Suppressor macrophage treated with lipopolysaccharide for 4 hours (primary cell): Measurements from ENCODE around the gene PRKD1.

Source experiments
- DNase-seq: peaks from one replicate; pipeline ENCODE4 v3.0.0-alpha.2; 2020

The PRKD1 gene

GRCh38 chr14:29584992-29585391, 342.7 kb downstream of the PRKD1 start:
- no peak for DNase-seq

DNA sequence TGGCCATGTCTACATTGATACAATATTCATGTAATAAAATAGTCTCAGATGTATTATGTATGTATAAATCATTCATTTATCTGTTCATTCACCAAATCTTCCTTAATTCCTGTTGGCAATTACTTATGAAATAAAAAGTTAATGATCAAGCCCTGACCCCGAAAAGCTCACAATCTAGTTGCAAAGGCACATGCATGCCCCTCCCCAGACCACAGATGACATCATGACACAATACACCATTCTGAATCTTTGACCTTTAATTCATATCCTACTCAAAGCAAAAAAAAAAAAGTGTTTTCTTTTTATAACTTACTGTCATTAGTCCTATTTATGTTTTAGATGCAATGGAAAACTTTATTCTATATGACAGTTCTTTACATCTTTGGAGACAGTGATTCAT, 346.9 kb downstream of the PRKD1 start:
- no peak for DNase-seq

DNA sequence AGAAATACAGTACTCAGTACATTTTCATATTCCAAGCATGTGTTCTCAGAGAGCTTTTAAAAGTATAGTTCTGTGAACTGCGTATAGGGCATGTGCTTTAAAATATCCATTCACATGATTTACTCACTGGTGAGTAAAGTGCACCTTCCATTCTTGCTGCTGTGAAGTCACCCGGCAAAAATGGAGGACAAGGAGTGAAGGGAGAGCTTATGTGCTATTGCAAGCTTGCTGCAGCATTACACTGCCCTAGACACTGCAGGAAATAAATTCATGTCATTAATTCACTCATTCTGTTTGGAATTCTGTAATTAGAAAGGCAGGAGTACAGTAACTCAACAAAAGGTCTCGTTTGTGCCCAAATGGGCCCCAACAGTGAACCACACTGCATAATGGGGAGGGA, 347.8 kb downstream of the PRKD1 start:
- DNase-seq = no peak

DNA sequence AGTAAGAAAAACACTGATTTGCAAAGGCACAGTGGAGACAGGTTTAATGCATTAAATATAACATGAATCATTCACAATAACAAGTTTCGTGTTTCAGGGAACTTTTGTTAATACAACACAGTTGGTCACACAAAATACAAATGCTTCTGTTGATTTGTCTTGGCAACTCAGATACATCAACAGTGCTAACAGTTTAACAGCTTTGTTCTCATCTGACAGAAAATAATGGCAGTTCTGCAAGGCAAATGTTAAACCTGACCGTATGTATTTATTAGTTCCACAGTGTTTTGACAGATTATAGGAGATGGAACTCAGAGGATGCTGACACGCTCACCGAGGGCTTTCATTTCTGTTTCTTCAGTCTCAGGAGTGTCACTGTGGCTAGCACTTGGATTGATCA, 350.7 kb downstream of the PRKD1 start:
- DNase-seq = no peak

DNA sequence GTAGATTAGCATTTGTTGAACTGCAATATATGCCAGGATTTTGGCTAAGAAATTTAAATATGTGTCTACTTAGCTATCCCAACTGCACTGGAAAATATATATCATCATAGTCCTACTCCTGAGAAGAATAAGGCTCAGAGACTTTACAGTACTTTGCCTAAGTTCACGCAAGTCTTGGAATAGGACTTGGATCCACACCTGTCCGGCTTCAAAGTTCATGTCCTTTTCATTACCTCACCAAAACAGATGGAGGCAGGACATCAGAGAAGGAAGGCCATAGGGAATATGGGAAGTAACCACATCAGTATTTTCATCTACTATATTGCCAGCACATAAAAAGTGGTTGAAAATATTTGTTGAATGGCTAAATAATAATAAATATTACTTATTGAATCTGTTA, 358.5 kb downstream of the PRKD1 start:
- DNase-seq = no peak

DNA sequence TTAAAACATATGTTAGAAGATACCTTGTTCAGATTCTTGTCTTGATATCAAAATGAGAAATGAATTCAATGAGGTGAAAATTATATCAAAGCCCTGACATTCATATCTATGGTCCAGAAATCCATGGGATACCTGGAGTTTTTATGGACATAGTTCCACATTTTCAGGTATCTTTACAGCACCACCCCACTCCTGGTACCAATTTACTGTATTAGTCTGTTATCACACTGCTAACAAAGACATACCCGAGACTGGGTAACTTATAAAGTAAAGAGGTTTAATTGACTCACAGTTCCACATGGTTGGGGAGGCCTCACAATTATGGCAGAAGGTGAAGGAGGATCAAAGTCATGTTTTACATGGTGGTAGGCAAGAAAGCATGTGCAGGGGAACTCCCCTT, 361.5 kb downstream of the PRKD1 start:
- no peak for DNase-seq

DNA sequence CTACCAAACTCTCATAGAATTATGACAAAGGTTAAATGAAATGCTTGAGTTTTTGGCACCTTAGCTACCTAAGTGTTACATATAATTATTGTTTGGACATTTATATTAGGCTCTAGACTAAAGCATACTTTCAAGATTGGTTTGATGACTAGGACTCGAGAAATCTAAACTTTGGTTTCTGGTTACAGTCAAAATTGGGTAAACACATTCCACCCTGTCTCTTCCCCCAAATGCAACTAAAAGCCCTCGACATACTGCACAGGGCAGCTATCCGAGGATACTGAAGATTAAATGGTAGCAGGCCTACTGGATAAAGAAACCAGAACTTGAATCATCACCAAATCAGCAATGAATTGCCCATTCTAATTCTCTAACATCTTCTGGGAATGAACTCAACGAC, 369.1 kb downstream of the PRKD1 start:
- no peak for DNase-seq

DNA sequence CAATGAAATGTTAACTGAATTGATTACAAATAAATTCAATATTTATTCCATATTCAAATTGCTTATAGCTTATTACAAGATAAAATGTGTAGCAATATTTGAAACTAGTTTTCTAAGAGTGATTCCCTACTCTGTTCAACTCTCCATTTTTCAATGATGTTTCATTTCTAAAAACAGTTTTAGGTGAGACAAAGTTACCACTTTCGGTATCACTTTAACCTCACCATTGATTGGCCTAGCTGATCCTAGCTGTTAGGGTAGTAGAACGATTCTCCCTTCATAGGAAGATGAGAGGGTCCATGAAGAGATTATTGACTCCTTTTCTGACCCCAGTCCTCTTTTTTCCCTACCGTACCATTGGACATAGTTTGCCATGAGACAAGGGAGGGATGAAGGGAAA, 373.3 kb downstream of the PRKD1 start:
- DNase-seq = no peak

DNA sequence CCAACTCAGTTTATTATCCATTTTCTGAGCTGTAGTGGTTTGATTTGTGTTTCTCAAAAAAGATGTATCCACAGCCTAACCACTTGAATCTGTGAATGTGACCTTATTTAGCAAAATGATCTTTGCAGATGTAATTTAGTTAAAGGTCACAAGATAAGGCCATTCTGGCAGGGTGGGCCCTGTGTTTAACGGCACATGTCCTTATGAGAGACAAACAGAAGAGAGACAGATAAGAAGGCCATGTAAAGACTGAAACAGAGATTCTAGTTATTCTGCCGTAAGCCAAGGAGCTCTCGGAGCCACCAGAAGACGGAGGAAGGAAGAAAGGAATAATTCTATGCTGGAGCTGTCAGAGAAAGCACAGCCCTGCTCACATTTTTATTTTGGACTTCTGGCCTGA, 374.2 kb downstream of the PRKD1 start:
- DNase-seq = no peak

DNA sequence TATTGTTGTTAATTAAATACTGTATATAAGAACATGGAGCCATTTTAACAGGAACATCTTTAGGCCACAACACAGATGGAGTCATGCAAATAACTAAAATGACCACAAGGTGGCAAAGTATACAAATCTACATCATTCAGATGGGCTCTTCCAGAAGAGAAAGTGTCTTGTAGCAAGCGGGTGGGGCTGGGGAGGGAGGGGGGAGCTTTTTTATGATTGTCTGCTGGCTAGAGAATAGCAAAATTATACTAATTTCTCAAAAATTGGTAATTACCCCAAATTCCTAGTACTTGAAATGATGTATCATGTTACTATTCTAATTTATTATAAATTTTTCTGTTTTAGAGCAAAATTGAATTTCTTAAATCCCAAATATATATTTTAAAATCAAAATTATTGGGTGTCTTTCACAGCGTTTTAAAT, 378.7 kb downstream of the PRKD1 start:
- DNase-seq = peak; percentile 52

DNA sequence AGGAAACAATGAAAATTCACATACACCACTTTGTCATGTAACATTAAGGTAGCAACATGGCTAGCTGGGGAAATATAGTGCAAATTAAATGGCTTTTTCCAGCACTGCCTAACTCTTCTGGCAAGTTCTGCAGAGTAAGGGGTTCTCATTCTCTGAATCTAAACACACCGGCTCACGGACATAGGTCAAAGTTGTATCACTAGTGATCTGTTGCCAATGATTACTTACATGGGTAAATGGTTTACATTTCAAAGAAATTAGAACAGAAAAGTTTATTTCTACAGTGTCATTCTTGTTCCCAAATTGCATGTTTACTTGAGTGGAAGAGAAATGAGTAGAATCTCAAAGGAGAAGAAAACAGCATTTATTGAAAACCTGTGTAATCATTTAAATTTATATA, 381.9 kb downstream of the PRKD1 start:
- no peak for DNase-seq

DNA sequence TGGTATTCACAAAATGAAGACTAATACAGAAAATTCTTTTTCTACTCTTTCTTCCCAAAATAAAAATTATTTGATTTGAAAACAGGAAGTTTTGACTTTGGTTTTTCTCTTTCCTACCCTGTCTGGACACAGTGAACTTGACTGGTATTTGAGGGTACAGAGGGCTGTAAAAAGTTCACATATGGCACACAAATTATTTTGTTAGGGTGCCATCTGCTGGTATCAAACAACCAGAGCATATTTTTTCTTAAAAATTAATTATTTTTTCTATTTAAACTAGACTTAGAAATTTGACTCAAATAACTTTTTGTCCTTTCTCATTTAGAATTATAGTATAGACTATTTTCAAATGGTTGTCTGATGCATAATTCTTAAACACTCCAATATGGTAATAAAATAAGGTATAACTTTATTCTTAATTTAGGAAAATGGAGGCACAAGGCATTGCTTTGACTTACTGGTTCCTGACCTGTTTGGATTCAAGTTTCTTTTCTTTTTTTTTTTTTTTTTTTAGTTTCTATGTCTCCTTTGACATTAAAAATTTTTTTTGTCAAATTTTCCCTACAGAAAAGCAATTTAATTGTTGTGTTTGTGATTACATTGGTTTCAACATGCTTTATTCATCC, 390.6 kb downstream of the PRKD1 start:
- DNase-seq = peak; percentile 5

- DNase-seq = no peak
These were observed 398.2 kb downstream of the PRKD1 start for GRCh38 chr14:29529418-29529817.

- DNase-seq = no peak
These were observed 398.8 kb downstream of the PRKD1 start for GRCh38 chr14:29528889-29529288.

DNA sequence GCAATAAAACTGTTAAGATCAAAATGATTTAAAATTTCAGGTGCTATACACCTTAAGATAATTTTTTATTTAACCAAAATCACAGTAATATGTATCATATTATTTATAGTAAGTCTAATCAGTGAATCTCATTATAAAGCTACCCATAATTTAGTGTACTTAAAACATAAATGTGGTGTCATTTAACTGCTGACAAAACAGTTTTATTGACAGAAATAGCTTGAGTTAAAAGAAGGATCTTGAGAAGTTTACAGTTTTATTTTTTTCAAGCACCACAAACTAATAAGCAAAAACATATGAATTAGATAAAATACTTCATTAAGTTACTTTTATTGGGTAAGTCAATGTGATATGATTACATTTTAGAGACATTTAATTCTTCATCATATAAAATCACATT, 400.4 kb downstream of the PRKD1 start:
- DNase-seq = no peak
